ENCODE measurements around the gene SESTD1. TPM values are rescaled to one million over a fixed set of nuclear protein-coding genes. Genes with fewer than 3 reads are reported as not detected.

The SESTD1 gene
- total and polyA plus RNA-seq, 9 of the 15 experiments (the other 6 are each of a cell fraction or from before 2014, with no cell fraction given) = 0.32 to 5.6 (median 2.1) TPM

DNA sequence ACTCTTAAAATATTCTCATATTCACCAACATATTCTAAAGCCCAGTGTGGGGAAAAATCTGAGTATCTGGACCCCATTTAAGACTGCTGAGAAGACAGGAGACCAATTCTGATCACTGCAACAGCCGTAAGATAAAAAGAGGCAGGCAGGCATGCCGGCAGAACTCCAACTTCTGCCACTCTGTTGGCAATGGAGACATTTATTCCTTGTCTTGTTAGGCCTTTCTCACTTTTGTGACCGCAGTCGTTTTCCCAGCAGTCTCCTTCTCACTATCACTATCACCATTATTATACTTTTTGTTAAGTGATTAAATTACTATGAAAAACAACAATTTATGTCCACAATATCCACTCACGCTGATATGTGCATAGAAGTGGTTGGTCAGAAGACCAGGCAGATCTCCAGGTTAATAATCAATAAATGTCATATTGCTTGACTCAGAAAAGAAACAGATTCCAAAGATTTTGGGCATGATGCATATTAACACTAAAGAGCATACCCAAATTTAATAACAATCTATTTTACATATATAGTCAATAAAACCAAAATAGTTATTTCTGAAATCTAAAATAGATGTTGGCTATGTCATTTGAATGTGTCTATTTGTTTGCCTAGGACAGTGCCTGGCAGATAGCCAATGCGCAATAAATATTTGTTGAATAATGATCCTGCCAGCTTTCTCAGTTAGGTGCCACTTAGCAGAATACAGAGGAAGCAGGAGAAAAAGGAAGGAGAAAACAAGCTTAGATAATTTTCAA is 38.2 kb downstream of the SESTD1 start:
- no peak for ATAC-seq
- CTCF ChIA-PET (ENCODE audit: low intra/inter-chr PET ratio) = no interaction called here

More for the DNA sequence above, 38.2 kb downstream of the SESTD1 start:
- Histone ChIP-seq H3K4me3 (no peak overlapping the region), H4K20me1 (replicated peaks; ENCODE audit: control insufficient read depth, insufficient read depth, low read length) (no peaks in the 10 kb centered on the region), H3K27me3 (ENCODE audit: control insufficient read depth in 2 of 2, insufficient read depth in 2 of 2, low read length in 2 of 2) (no peaks in the 10 kb centered on the region), H3K27ac (ENCODE audit: extremely low read depth, low read depth, low read length) (no peak overlapping the region), H3K36me3 (ENCODE audit: control insufficient read depth, insufficient read depth, low read length) (no peaks in the 10 kb centered on the region), H3K4me2 (ENCODE audit: insufficient read depth, low read length) (no peak overlapping the region), H3K4me1 (replicated peaks in 1 of 2; ENCODE audit: control insufficient read depth in 2 of 2, insufficient read depth in 2 of 2, low read length in 2 of 2) (no peaks in the 10 kb centered on the region), H3K79me2 (ENCODE audit: control insufficient read depth, insufficient read depth, low read length) (no peaks in the 10 kb centered on the region), H3K9me3 (replicated peaks; ENCODE audit: control insufficient read depth, insufficient read depth, low read depth, low read length) (no peaks in the 10 kb centered on the region), H2AFZ (ENCODE audit: low read depth, low read length) (no peak overlapping the region), H3K9me1 (ENCODE audit: control insufficient read depth, insufficient read depth, low read length) (no peaks in the 10 kb centered on the region), H3K9ac (ENCODE audit: insufficient read depth in 1 of 2, low read depth in 2 of 2, low read length in 2 of 2) (no peak overlapping the region)
- in situ Hi-C loops (cut with MboI) = no loop called here
- POLR2A ChIA-PET = no interaction called here
- DNase-seq (ENCODE audit: extremely low read depth in 1 of 4, low spot score in 3 of 4) = no peak
- BruUV-seq (replicated peaks) = no TSS peak
- FAIRE-seq = no peak
- intact Hi-C loops (cut with micrococcal nuclease) = no loop called here
- WGBS (ENCODE audit: insufficient coverage, low coverage, missing lambda C conversion rate) = 2% methylated on average over 6 of the region's 6 CpGs
- TF ChIP-seq FOXM1 (IDR thresholded peaks at IDR 0.05; ENCODE audit: low read depth) (no peak), FOXM1 (CRISPR knock-in tag; IDR thresholded peaks at IDR 0.05; ENCODE audit: low read depth) (no peak), RCOR1 (IDR thresholded peaks at IDR 0.05; ENCODE audit: borderline replicate concordance in 1 of 2, low read depth in 2 of 2, low read length in 2 of 2) (no peak), TEAD2 (tag; IDR thresholded peaks at IDR 0.05) (no peak), POLR2H (tag; IDR thresholded peaks at IDR 0.05; ENCODE audit: low read depth) (no peak), NCOR1 (IDR thresholded peaks at IDR 0.05) (no peak), LCOR (CRISPR knock-in tag; IDR thresholded peaks at IDR 0.05) (no peak), ZSCAN29 (IDR thresholded peaks at IDR 0.05) (no peak), PPARD (CRISPR knock-in tag; IDR thresholded peaks at IDR 0.05) (no peak), SLC30A9 (CRISPR knock-in tag; IDR thresholded peaks at IDR 0.05) (no peak), RNF2 (IDR thresholded peaks at IDR 0.05) (no peak), ERF (CRISPR knock-in tag; IDR thresholded peaks at IDR 0.05) (no peak), MEIS2 (IDR thresholded peaks at IDR 0.05; ENCODE audit: partially characterized antibody) (no peak), ZBTB17 (CRISPR knock-in tag; IDR thresholded peaks at IDR 0.05) (no peak), TAF7 (tag; IDR thresholded peaks at IDR 0.05) (no peak), RFX7 (CRISPR knock-in tag; IDR thresholded peaks at IDR 0.05) (no peak), RAD21 (CRISPR knock-in tag; conservative IDR thresholded peaks at IDR 0.05 in 1 of 2, IDR thresholded peaks at IDR 0.05 in 1 of 2) (no peak), TFAM (CRISPR knock-in tag; conservative IDR thresholded peaks at IDR 0.05) (no peak), PTTG1 (tag; IDR thresholded peaks at IDR 0.05; ENCODE audit: low read depth) (no peak)
- TF ChIP-seq, protein P1, sequence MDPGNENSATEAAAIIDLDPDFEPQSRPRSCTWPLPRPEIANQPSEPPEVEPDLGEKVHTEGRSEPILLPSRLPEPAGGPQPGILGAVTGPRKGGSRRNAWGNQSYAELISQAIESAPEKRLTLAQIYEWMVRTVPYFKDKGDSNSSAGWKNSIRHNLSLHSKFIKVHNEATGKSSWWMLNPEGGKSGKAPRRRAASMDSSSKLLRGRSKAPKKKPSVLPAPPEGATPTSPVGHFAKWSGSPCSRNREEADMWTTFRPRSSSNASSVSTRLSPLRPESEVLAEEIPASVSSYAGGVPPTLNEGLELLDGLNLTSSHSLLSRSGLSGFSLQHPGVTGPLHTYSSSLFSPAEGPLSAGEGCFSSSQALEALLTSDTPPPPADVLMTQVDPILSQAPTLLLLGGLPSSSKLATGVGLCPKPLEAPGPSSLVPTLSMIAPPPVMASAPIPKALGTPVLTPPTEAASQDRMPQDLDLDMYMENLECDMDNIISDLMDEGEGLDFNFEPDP (CRISPR knock-in tag; IDR thresholded peaks at IDR 0.05) = no peak

Data from K562 (cell line).